HL-60 (cell line): Measurements from ENCODE around the gene RNU6-8.

Source experiments
- DNase-seq, 2 experiments: peaks; one replicate each; pipeline ENCODE4 v3.0.0-alpha.2; 2010 to 2020; ENCODE audit warnings: low read depth in 1 of 2, low spot score in 1 of 2
- H3K27ac ChIP-seq: fragments of 250-450 bp; sonication (Bioruptor Pico); replicated peaks from 2 replicates; pipeline ENCODE4 v1.5.1; 2020; ENCODE audit warnings: mild to moderate bottlenecking, moderate library complexity
- H3K27me3 ChIP-seq: fragments of 250-450 bp; sonication (Bioruptor Pico); 2 replicates; pipeline ENCODE4 v1.5.1; 2021; ENCODE audit warnings: mild to moderate bottlenecking, moderate library complexity; ENCODE audit not compliant: insufficient read depth, poor library complexity, severe bottlenecking
- H3K4me3 ChIP-seq: replicated peaks from 2 replicates; pipeline ENCODE4 v1.5.1; 2011; ENCODE audit warnings: mild to moderate bottlenecking, control low read depth, low read length; ENCODE audit not compliant: insufficient read depth
- GABPA ChIP-seq: IDR thresholded peaks from 2 replicates; pipeline ENCODE4 v1.6.1; 2012; ENCODE audit warnings: low read depth
- POLR2AphosphoS5 ChIP-seq: IDR thresholded peaks from 2 replicates; pipeline ENCODE4 v1.6.1; 2012; ENCODE audit warnings: low read depth
- REST ChIP-seq: IDR thresholded peaks from 2 replicates; pipeline ENCODE4 v1.6.1; 2012; ENCODE audit warnings: low read depth; ENCODE audit not compliant: insufficient replicate concordance
- SPI1 ChIP-seq: IDR thresholded peaks from 2 replicates; pipeline ENCODE4 v1.6.1; 2012; ENCODE audit warnings: low read depth, mild to moderate bottlenecking, borderline replicate concordance
- TF ChIP-seq, protein P1 (sequence below): IDR thresholded peaks from one replicate; pipeline ENCODE4 v1.5.1; 2011; ENCODE audit warnings: low read length, control low read depth, inconsistent platforms; ENCODE audit not compliant: insufficient read depth

The RNU6-8 gene

DNA sequence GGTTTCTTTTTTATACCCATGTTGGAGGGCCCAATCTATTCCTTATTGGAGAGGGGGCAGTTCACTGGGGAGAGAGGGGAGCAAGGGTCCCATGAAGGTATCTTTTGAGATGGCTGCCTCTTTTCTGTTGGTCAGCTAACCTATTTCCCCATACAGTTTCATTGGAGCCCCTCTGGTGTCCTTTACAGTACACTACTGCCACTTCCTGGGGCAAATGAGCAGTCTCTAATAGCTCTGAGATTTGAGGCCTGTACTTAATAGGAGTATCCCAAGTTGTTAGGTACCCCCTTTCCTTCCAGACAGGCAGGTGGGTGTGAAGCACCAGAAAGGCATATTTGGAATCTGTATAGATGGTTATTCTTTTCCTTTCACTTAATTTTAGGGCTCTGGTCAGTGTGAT is 41.3 kb upstream of the RNU6-8 start:
- H3K4me3 ChIP-seq = no peak overlapping the region
- no peak for DNase-seq
- no peak overlapping the region for H3K27ac ChIP-seq
- H3K27me3 ChIP-seq = no peaks in the 10 kb centered on the region
- no peak for TF ChIP-seq GABPA
- TF ChIP-seq SPI1 = no peak
- no peak for TF ChIP-seq REST
- TF ChIP-seq POLR2AphosphoS5 = no peak
- TF ChIP-seq, protein P1, sequence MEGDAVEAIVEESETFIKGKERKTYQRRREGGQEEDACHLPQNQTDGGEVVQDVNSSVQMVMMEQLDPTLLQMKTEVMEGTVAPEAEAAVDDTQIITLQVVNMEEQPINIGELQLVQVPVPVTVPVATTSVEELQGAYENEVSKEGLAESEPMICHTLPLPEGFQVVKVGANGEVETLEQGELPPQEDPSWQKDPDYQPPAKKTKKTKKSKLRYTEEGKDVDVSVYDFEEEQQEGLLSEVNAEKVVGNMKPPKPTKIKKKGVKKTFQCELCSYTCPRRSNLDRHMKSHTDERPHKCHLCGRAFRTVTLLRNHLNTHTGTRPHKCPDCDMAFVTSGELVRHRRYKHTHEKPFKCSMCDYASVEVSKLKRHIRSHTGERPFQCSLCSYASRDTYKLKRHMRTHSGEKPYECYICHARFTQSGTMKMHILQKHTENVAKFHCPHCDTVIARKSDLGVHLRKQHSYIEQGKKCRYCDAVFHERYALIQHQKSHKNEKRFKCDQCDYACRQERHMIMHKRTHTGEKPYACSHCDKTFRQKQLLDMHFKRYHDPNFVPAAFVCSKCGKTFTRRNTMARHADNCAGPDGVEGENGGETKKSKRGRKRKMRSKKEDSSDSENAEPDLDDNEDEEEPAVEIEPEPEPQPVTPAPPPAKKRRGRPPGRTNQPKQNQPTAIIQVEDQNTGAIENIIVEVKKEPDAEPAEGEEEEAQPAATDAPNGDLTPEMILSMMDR = no peak

DNA sequence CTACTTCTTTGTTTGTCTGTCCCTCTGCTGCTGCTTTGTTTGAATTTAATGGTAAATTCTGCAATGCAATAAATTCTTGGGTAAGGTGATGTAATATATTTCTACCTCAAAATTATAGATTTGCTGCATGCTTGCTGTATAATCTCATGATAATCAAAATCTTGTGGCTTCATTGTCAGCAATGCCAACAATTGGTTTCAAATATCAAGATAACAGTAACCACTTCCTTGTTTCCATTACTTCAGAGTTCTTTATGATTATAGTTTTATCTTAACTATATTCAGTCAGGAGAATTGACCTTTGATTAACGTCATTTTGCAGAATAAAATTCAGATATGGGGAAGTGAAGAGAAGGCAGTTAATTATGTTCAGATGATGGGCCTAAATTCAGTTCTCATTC is 30.2 kb upstream of the RNU6-8 start:
- Histone ChIP-seq H3K27ac (no peak overlapping the region), H3K4me3 (no peak overlapping the region), H3K27me3 (no peaks in the 10 kb centered on the region)
- no peak for DNase-seq
- TF ChIP-seq REST = no peak
- TF ChIP-seq SPI1 = no peak
- no peak for TF ChIP-seq GABPA
- TF ChIP-seq POLR2AphosphoS5 = no peak
- TF ChIP-seq, protein P1 = no peak

DNA sequence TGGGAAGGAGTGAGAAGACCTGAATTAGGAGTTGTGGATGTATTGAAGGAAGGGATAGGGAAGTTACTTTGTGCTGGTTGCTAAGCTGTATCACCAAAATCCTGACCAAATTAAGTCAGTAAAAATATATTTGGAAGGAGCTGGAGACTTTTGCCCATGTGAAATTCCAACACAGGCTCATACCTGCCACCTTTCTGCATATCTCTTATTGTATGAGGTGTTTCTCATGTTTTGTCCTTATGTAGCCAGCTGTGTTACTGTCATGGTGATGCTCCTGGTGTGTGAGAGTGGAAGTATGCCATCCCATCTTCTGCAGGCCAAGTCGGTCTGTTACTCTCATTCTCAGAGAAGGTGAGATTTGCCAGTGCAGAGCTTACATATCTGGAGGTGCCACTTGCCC is 29.4 kb upstream of the RNU6-8 start:
- no peak for DNase-seq
- H3K4me3 ChIP-seq = no peak overlapping the region
- no peaks in the 10 kb centered on the region for H3K27me3 ChIP-seq
- H3K27ac ChIP-seq = no peak overlapping the region
- TF ChIP-seq REST = no peak
- no peak for TF ChIP-seq GABPA
- no peak for TF ChIP-seq POLR2AphosphoS5
- TF ChIP-seq, protein P1 = no peak
- no peak for TF ChIP-seq SPI1
